ENCODE measurements around the gene TAP2. TPM values are rescaled to one million over a fixed set of nuclear protein-coding genes. Genes with fewer than 3 reads are reported as not detected.

TAP2 gene
- 17.6 and 34.9 TPM in 2 replicates for total RNA-seq

DNA sequence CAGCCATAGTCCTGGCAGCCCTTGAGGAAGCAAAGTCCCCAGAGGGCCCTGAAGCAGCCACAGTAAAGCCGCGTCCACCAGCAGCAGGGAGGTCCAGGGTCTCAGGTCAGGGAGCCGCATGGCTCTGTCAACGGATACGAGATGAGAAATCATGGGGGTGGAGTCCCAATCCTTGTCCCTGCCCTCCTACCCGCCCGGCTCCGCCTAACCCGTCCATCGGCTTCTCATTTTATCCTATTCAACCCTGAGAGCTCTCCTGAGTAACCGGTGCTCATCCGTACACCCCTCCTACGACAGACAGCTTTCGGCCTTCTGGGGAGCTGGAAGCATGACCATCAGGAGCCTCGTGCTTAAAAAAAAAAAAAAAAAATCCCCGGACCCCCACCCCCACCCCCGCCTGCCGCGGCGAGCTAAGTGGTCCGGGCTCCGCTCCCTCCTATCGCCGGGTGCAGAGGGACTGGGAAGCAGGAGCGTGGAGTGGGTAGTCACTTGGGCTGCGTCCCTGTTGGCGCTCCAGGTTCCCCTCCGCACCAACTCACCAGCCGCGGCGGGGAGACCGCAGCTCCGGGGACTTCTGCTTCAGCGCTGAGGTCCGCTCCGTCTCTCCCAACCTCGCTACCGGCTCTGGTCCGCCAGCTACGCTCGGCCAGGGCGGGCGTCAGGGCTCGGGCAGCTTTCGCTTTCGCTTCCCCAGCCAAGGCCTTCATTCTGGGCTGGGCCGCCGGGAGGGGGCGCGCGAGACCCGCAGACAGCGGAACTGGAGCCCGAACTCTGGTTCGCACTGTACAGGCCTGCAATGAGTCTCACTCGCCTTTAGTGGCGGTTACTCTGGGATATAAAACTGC lies at the start of gene TAP2:
TAP2 (minus strand) TSS at position 626 of the 845 bp plus-strand sequence; CDS start at position 120, 506 bp downstream.

DNA sequence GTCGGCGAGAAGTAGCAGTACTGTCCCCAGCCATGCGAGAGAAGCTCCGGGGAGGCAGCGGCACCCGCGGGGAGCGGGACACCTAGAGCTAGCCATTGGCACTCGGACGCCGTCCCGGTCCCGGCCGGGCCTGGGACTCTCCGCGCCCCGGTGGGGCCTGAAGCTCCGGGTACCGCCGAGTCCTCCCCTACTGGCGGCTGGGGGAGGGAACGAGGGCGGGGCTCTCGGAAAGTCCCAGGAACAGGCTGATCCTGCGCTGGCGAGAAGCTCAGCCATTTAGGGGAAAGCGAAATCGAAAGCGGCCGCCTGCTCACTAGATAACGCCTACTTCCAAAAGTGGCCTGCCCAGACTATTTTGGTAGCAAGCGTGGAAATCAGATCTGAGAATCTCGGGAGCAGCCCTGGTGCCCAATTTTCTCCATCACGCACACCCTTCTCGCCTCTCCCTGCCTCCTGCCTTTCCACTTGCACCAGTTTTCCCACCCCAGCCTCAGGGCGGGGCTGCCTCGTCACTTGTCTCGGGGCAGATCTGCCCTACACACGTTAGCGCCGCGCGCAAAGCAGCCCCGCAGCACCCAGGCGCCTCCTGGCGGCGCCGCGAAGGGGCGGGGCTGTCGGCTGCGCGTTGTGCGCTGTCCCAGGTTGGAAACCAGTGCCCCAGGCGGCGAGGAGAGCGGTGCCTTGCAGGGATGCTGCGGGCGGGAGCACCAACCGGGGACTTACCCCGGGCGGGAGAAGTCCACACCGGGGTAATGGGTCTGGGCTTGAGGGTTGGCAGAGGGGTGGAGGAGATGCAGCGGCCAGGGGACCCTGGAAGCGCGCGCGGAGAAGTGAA lies 15.2 kb upstream of the TAP2 start, which contains the start of the genes PSMB9 and TAP1:
PSMB9 (plus strand) TSS at position 652 of the 835 bp plus-strand sequence; CDS start at position 690, 38 bp downstream.
TAP1 (minus strand) TSS at position 164 of the 835 bp plus-strand sequence; CDS start at position 96, 68 bp downstream.

DNA sequence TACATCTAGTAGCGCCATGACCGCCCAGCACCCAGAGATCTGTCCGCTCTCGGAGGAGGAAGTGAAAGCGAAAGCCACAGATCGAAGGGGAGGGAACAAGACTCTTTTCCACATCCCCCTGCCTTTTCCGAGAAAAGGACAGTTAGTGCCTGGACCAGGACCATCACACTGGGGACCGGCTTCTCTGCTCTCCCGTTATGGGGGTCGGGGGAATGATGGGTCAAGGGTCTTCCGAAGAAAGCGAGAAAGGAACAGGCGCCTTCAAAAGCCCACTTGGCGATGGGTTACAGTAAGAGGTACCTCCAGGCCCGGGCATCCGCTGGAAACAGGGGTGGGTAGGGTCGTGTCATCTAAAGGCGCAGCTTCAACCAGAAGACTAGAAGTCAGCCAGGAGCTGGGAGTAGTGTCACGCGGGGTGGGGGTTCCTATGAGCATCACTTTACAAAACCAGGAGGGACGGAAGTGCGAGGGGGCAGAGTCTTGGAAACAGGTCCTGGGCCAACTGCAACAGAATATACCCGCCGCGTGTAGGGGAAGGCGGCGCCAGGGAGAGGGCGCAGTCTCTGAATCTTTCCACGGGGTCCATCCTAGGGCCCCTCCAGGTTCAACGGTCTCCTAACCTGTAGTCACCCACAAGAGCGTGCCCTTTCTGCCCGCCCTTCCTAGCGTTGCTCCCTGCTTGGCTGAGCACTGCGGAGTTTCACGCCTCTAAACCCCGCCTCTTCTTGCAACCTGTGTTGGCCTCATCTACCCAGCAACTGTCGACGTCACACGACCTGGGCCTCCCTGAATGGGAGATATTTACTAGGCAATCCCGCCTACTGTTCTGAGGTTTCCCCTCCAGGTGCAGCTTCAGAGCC lies 5.7 kb upstream of the TAP2 start, which contains the start of gene PSMB8:
PSMB8 (minus strand) TSS at position 69 of the 860 bp plus-strand sequence; CDS start at position 18, 51 bp downstream.

DNA sequence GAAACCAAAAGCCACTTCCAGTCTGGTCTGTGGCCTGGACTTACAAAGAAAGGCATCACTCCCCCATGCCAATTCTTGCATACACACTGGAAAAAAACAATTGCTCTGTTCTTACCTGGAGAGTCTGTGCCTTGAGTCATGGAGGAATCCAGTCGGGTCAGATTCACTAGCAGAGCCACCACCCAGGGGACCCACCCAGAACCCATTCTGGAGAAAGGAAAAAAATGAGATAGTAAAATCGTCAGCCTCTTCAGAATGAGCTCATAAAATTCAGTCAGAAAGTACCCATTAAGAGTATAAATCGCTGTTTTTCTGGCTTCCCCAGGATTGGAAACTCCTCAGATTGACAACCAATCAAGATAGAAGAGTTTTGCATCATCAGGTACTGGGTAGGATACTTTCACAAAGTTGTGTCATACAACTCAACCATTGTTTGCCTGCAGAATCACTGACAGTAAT lies 21.8 kb downstream of the TAP2 start, which contains the start of gene HLA-DOB:
HLA-DOB (minus strand) TSS at position 257 of the 459 bp plus-strand sequence; CDS start at position 206, 51 bp downstream.

Other genes starting within 250 kb of the TAP2 start
- not detected in 2 replicates for gene HLA-DRB1, start 248.9 kb downstream of the TAP2 start, total RNA-seq
- not detected in 2 replicates for gene HLA-DQA1, start 201.3 kb downstream of the TAP2 start, total RNA-seq
- 0.09 TPM in 1 of 2 replicates, not detected in the other for gene HLA-DQB1, start 172.1 kb downstream of the TAP2 start, total RNA-seq
- not detected in 2 replicates for gene HLA-DQA2, start 97.3 kb downstream of the TAP2 start, total RNA-seq
- not detected in 2 replicates for gene HLA-DQB2, start 75.2 kb downstream of the TAP2 start, total RNA-seq
- gene HLA-DOB, start 21.7 kb downstream of the TAP2 start, total RNA-seq, result not detected in 2 replicates
- 66.2 and 77.1 TPM in 2 replicates for gene PSMB8, start 5.3 kb upstream of the TAP2 start, total RNA-seq
- 25.8 and 33.4 TPM in 2 replicates for gene TAP1, start 15.0 kb upstream of the TAP2 start, total RNA-seq
- gene PSMB9, start 15.5 kb upstream of the TAP2 start, total RNA-seq, result 22.7 and 27.8 TPM in 2 replicates
- gene HLA-DMB, start 102.3 kb upstream of the TAP2 start, total RNA-seq, result 0.22 and 0.34 TPM in 2 replicates
- 0.43 and 1.0 TPM in 2 replicates for gene HLA-DMA, start 114.4 kb upstream of the TAP2 start, total RNA-seq
- gene BRD2, start 129.9 kb upstream of the TAP2 start, total RNA-seq, result 48.1 and 59.9 TPM in 2 replicates
- gene HLA-DOA, start 170.9 kb upstream of the TAP2 start, total RNA-seq, result not detected in 2 replicates
- 4.6 and 6.9 TPM in 2 replicates for gene HLA-DPA1, start 234.9 kb upstream of the TAP2 start, total RNA-seq
- gene HLA-DPB1, start 237.3 kb upstream of the TAP2 start, total RNA-seq, result 10.0 and 16.6 TPM in 2 replicates